K562 (cell line): Measurements from ENCODE around the gene PPP1R1C.

Source experiments
- YY1 ChIP-seq, 3 experiments: IDR thresholded peaks; 2 replicates each; pipeline ENCODE4 v1.6.1; 2011; ENCODE audit warnings: low read length in 2 of 3, mild to moderate bottlenecking in 2 of 3, moderate library complexity in 2 of 3, borderline replicate concordance in 1 of 3, control low read depth in 1 of 3, low read depth in 1 of 3; ENCODE audit not compliant: insufficient read depth in 3 of 3, insufficient replicate concordance in 2 of 3, control insufficient read depth in 1 of 3, insufficient read length in 1 of 3; ENCODE audit errors: extremely low read depth in 1 of 3
- ZNF134 ChIP-seq: fragments of 250-450 bp; sonication (Bioruptor Pico); conservative IDR thresholded peaks from 2 replicates; pipeline ENCODE4 v1.4.0; 2020
- ZNF589 ChIP-seq: fragments of 200-800 bp; sonication (Bioruptor generic); IDR thresholded peaks from 2 replicates; pipeline ENCODE4 v1.6.1; 2016; ENCODE audit warnings: low read depth, missing genetic modification characterization, missing compliant biosample characterization
- TF ChIP-seq, protein P1 (sequence below), 3 experiments: IDR thresholded peaks in 2 of 3; conservative IDR thresholded peaks in 1 of 3; 2 replicates each; pipeline ENCODE4 v1.5.1; 2011 to 2012; ENCODE audit warnings: low read length in 3 of 3, mild to moderate bottlenecking in 3 of 3, control low read depth in 2 of 3, improper control_type of control experiment in 1 of 3, inconsistent platforms in 1 of 3, low read depth in 1 of 3, mixed read lengths in 1 of 3, moderate library complexity in 1 of 3; ENCODE audit not compliant: insufficient read depth in 2 of 3
- TF ChIP-seq, protein P2 (sequence below), 2 experiments: fragments of 200-800 bp in 1 of 2; sonication (Bioruptor generic) in 1 of 2; sonication (generic) in 1 of 2; formaldehyde crosslinking in 1 of 2; IDR thresholded peaks in 1 of 2; conservative IDR thresholded peaks in 1 of 2; 2 replicates each; pipeline versions ENCODE4 v1.5.0 to v1.6.1; 2016 to 2020; ENCODE audit warnings: missing compliant biosample characterization in 1 of 2, missing genetic modification characterization in 1 of 2, missing genetic modification reagents in 1 of 2

- TF ChIP-seq, protein P1, sequence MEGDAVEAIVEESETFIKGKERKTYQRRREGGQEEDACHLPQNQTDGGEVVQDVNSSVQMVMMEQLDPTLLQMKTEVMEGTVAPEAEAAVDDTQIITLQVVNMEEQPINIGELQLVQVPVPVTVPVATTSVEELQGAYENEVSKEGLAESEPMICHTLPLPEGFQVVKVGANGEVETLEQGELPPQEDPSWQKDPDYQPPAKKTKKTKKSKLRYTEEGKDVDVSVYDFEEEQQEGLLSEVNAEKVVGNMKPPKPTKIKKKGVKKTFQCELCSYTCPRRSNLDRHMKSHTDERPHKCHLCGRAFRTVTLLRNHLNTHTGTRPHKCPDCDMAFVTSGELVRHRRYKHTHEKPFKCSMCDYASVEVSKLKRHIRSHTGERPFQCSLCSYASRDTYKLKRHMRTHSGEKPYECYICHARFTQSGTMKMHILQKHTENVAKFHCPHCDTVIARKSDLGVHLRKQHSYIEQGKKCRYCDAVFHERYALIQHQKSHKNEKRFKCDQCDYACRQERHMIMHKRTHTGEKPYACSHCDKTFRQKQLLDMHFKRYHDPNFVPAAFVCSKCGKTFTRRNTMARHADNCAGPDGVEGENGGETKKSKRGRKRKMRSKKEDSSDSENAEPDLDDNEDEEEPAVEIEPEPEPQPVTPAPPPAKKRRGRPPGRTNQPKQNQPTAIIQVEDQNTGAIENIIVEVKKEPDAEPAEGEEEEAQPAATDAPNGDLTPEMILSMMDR (IDR thresholded peaks at IDR 0.05 in 2 of 3, conservative IDR thresholded peaks at IDR 0.05 in 1 of 3; ENCODE audit: insufficient read depth in 2 of 3, low read depth in 1 of 3, low read length in 3 of 3): no peak
- TF ChIP-seq ZNF134 (CRISPR knock-in tag) (no peak), ZNF589 (CRISPR knock-in tag) (no peak), YY1 (IDR thresholded peaks at IDR 0.05; ENCODE audit: borderline replicate concordance in 1 of 3, control insufficient read depth in 1 of 3, extremely low read depth in 1 of 3, insufficient read depth in 3 of 3, insufficient read length in 1 of 3, insufficient replicate concordance in 2 of 3, low read depth in 1 of 3, low read length in 2 of 3) (no peak)
- TF ChIP-seq, protein P2, sequence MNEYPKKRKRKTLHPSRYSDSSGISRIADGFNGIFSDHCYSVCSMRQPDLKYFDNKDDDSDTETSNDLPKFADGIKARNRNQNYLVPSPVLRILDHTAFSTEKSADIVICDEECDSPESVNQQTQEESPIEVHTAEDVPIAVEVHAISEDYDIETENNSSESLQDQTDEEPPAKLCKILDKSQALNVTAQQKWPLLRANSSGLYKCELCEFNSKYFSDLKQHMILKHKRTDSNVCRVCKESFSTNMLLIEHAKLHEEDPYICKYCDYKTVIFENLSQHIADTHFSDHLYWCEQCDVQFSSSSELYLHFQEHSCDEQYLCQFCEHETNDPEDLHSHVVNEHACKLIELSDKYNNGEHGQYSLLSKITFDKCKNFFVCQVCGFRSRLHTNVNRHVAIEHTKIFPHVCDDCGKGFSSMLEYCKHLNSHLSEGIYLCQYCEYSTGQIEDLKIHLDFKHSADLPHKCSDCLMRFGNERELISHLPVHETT (CRISPR knock-in tag; conservative IDR thresholded peaks at IDR 0.05 in 1 of 2, IDR thresholded peaks at IDR 0.05 in 1 of 2): no peak
Measured at GRCh38 chr2:181970160-181970794, 15.4 kb upstream of the PPP1R1C start.
